GM12878 (cell line): ENCODE data around the gene EGFL8. TPM values are rescaled to one million over a fixed set of nuclear protein-coding genes. Genes with fewer than 3 reads are reported as not detected.
A peak's percentile ranks its signal among the peaks of the same experiment; 100 is the strongest.

Experiments used
- BCL11A ChIP-seq: IDR thresholded peaks from 2 replicates; pipeline ENCODE4 v1.6.1; 2011; ENCODE audit warnings: low read depth, low read length
- CBX5 ChIP-seq: sonication (generic); IDR thresholded peaks from 2 replicates; pipeline ENCODE4 v1.6.1; 2016; ENCODE audit warnings: low read depth, moderate library complexity, mild to moderate bottlenecking, inconsistent platforms
- ETV6 ChIP-seq, 2 experiments: fragments of 450-650 bp in 1 of 2; IDR thresholded peaks in 1 of 2; conservative IDR thresholded peaks in 1 of 2; 2 replicates each; pipeline ENCODE4 v1.6.1; 2014; ENCODE audit warnings: antibody characterized with exemption in 1 of 2, borderline replicate concordance in 1 of 2, low read depth in 1 of 2, mild to moderate bottlenecking in 1 of 2, moderate library complexity in 1 of 2
- GATAD2B ChIP-seq: fragments of 450-650 bp; conservative IDR thresholded peaks from 2 replicates; pipeline ENCODE4 v1.6.1; 2017; ENCODE audit warnings: low read depth, mild to moderate bottlenecking, moderate library complexity
- HSF1 ChIP-seq: fragments of 150-350 bp; IDR thresholded peaks from 2 replicates; pipeline ENCODE4 v1.6.1; 2014; ENCODE audit warnings: mild to moderate bottlenecking, low read depth, low read length
- IKZF2 ChIP-seq, 2 experiments: fragments of 450-650 bp; IDR thresholded peaks; 2 replicates each; pipeline ENCODE4 v1.6.1; 2017; ENCODE audit warnings: mild to moderate bottlenecking in 2 of 2, moderate library complexity in 2 of 2
- JUND ChIP-seq: IDR thresholded peaks from 2 replicates; pipeline ENCODE4 v1.6.1; 2012; ENCODE audit warnings: low read depth, mild to moderate bottlenecking, low read length, improper control_type of control experiment, moderate library complexity
- MYC ChIP-seq: IDR thresholded peaks from 2 replicates; pipeline ENCODE4 v1.6.1; 2011; ENCODE audit warnings: mild to moderate bottlenecking, low read length, moderate library complexity, inconsistent platforms; ENCODE audit not compliant: insufficient read depth, insufficient replicate concordance, insufficient read length, severe bottlenecking
- NBN ChIP-seq: fragments of 450-650 bp; IDR thresholded peaks from 2 replicates; pipeline ENCODE4 v1.6.1; 2016
- NFYA ChIP-seq: IDR thresholded peaks from 2 replicates; pipeline ENCODE4 v1.6.1; 2011; ENCODE audit warnings: low read depth, mild to moderate bottlenecking, low read length, improper control_type of control experiment, borderline replicate concordance
- NKRF ChIP-seq: fragments of 450-650 bp; conservative IDR thresholded peaks from 2 replicates; pipeline ENCODE4 v1.6.1; 2017; ENCODE audit warnings: mild to moderate bottlenecking, moderate library complexity
- NR2C1 ChIP-seq: fragments of 450-650 bp; IDR thresholded peaks from 2 replicates; pipeline ENCODE4 v1.6.1; 2017; ENCODE audit warnings: antibody characterized with exemption, mild to moderate bottlenecking, moderate library complexity
- PBX3 ChIP-seq: IDR thresholded peaks from 2 replicates; pipeline ENCODE4 v1.6.1; 2011; ENCODE audit warnings: mild to moderate bottlenecking, low read depth, low read length, moderate library complexity; ENCODE audit not compliant: insufficient replicate concordance
- PKNOX1 ChIP-seq: fragments of 450-650 bp; IDR thresholded peaks from 2 replicates; pipeline ENCODE4 v1.6.1; 2016; ENCODE audit warnings: mild to moderate bottlenecking
- PML ChIP-seq: IDR thresholded peaks from 2 replicates; pipeline ENCODE4 v1.6.1; 2012; ENCODE audit warnings: low read length, inconsistent platforms
- SIX5 ChIP-seq: IDR thresholded peaks from 2 replicates; pipeline ENCODE4 v1.6.1; 2011; ENCODE audit warnings: mild to moderate bottlenecking, low read depth, low read length, moderate library complexity; ENCODE audit not compliant: severe bottlenecking
- SP1 ChIP-seq: IDR thresholded peaks from one replicate; pipeline ENCODE4 v1.6.1; 2011; ENCODE audit warnings: low read depth, low read length
- SREBF1 ChIP-seq: IDR thresholded peaks from 2 replicates; pipeline ENCODE4 v1.6.1; 2012; ENCODE audit warnings: mild to moderate bottlenecking, low read length
- STAT1 ChIP-seq: fragments of 450-650 bp; conservative IDR thresholded peaks from 2 replicates; pipeline ENCODE4 v1.6.1; 2014; ENCODE audit warnings: antibody characterized with exemption, mild to moderate bottlenecking
- ZBTB11 ChIP-seq: fragments of 450-650 bp; formaldehyde crosslinking; IDR thresholded peaks from 2 replicates; pipeline ENCODE4 v1.5.0; 2022; ENCODE audit warnings: mild to moderate bottlenecking, missing genetic modification characterization
- polyA plus RNA-seq, 11 experiments: library from polyadenylated mRNA; depleted of rRNA in 4 of 11; unstranded in 6 of 11; stranded (reverse) in 5 of 11; fragments of >200 nt; fragmentation: Nextera tagmentation in 4 of 11; fragmentation: Illumina TruSeq in 1 of 11; extraction: Ambion mirVana in 4 of 11; extraction: Trizol in 1 of 11; gene quantifications; 1 replicate in 1 of 11; 2 replicates in 10 of 11; pipeline versions ENCODE4 v1.2.1 to v1.2.3, GENCODE V29; 2011 to 2016; ENCODE audit warnings: inconsistent platforms in 2 of 11, missing spikeins in 2 of 11, low read depth in 1 of 11
- total RNA-seq, 4 experiments: library from RNA; depleted of rRNA in 3 of 4; stranded (reverse); fragments of >200 nt in 3 of 4; fragmentation: Illumina TruSeq in 1 of 4; extraction: Trizol in 1 of 4; gene quantifications; 2 replicates each; pipeline versions ENCODE4 v1.2.1 to v1.2.3, GENCODE V29; 2013 to 2021

Gene EGFL8
- total and polyA plus RNA-seq, 10 of the 15 experiments (the other 5 are each of a cell fraction or from before 2014, with no cell fraction given): 0.07 to 3.5 (median 1.4) TPM

- no peak for TF ChIP-seq ZBTB11
- no peak for TF ChIP-seq NR2C1
- no peak for TF ChIP-seq ETV6 (conservative IDR thresholded peaks at IDR 0.05 in 1 of 2, IDR thresholded peaks at IDR 0.05 in 1 of 2; ENCODE audit: borderline replicate concordance in 1 of 2, low read depth in 1 of 2)
- TF ChIP-seq IKZF2 (IDR thresholded peaks at IDR 0.05): peak; percentile 61 to 76
- TF ChIP-seq NFYA: no peak
- no peak for TF ChIP-seq MYC
- no peak for TF ChIP-seq CBX5
- TF ChIP-seq JUND: no peak
- TF ChIP-seq NBN: peak; percentile 81
- no peak for TF ChIP-seq HSF1
- no peak for TF ChIP-seq PBX3
- TF ChIP-seq NKRF: 0 out of 2 replicates have a peak, but pooled peaks have one; percentile 23
- no peak for TF ChIP-seq SREBF1
- TF ChIP-seq GATAD2B: no peak
- no peak for TF ChIP-seq BCL11A
- TF ChIP-seq SIX5: no peak
- TF ChIP-seq PML: no peak
- no peak; the same call in 1 of the 2 replicates for TF ChIP-seq STAT1
- TF ChIP-seq SP1: no peak
- TF ChIP-seq PKNOX1: no peak
Observed at GRCh38 chr6:32194825-32195651, 30.6 kb downstream of the EGFL8 start (continued).
